PC-3 (cell line): ENCODE data around the gene NBPF1.
"Not testable (repeated sequence)": the region's sequence is repeated elsewhere in the genome, so short reads cannot be mapped to it uniquely, and the experiment has no call there.

Experiments used
- CTCF ChIP-seq: fragments of 300-600 bp; sonication (generic); conservative IDR thresholded peaks from 2 replicates; pipeline ENCODE4 v1.5.1; 2017; ENCODE audit warnings: antibody characterized with exemption, low read depth, mild to moderate bottlenecking, low read length
- EZH2phosphoT487 ChIP-seq: fragments of 300-600 bp; sonication (generic); IDR thresholded peaks from 2 replicates; pipeline ENCODE4 v1.6.1; 2018; ENCODE audit warnings: mild to moderate bottlenecking, antibody characterized with exemption, low read length, borderline replicate concordance

- TF ChIP-seq CTCF = peak; percentile 70
- TF ChIP-seq EZH2phosphoT487 = not testable (repeated sequence)
Measured at GRCh38 chr1:16644482-16645270, 31.3 kb upstream of the NBPF1 start.
